Measurements from ENCODE around the gene HDAC9.
A peak's percentile ranks its signal among the peaks of the same experiment; 100 is the strongest.

The HDAC9 gene

DNA sequence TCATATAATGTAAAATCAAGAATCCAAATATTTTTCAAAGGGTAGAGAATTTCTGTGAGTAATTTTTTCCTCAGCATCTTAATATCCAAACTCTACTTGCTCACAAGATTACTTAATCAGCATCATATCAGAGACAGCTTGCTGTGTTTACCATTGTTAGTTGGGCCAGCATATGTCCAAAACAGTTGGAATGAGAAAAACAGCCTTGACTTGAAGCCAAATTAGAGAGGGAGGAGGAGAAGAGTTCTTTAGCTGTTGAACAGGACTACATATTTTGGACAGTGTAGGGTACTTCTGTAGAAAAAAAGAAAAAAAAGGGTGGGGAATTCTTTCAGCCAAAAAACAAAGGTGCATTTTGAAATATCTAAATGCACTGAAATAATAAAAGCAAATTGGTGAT lies 69.8 kb downstream of the HDAC9 start:
- DNase-seq (ENCODE audit: low spot score): no peak
- TF ChIP-seq, protein P1, sequence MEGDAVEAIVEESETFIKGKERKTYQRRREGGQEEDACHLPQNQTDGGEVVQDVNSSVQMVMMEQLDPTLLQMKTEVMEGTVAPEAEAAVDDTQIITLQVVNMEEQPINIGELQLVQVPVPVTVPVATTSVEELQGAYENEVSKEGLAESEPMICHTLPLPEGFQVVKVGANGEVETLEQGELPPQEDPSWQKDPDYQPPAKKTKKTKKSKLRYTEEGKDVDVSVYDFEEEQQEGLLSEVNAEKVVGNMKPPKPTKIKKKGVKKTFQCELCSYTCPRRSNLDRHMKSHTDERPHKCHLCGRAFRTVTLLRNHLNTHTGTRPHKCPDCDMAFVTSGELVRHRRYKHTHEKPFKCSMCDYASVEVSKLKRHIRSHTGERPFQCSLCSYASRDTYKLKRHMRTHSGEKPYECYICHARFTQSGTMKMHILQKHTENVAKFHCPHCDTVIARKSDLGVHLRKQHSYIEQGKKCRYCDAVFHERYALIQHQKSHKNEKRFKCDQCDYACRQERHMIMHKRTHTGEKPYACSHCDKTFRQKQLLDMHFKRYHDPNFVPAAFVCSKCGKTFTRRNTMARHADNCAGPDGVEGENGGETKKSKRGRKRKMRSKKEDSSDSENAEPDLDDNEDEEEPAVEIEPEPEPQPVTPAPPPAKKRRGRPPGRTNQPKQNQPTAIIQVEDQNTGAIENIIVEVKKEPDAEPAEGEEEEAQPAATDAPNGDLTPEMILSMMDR (IDR thresholded peaks at IDR 0.05; ENCODE audit: extremely low read depth, missing control alignments): no peak

DNA sequence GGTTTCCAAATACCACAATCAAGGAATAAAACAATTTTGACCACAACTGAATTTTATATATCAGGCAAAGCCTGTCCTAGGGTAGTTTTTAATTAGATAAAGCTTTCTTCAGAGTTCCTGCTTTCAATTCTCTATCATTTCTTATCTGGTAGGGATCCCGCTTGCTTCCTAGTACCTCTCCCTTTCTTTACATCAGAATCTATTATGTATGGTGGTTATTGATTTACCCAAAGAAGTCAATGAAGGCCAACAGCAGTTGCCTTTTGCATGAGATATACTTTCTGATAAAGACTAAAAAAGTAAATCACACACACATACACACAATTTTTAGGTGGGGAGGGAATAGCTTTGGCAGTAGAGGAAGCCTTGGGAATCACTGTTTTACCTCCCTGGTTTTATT lies 70.7 kb downstream of the HDAC9 start:
- TF ChIP-seq, protein P1 (IDR thresholded peaks at IDR 0.05; ENCODE audit: extremely low read depth, missing control alignments): no peak
- no peak for DNase-seq (ENCODE audit: low spot score)

DNA sequence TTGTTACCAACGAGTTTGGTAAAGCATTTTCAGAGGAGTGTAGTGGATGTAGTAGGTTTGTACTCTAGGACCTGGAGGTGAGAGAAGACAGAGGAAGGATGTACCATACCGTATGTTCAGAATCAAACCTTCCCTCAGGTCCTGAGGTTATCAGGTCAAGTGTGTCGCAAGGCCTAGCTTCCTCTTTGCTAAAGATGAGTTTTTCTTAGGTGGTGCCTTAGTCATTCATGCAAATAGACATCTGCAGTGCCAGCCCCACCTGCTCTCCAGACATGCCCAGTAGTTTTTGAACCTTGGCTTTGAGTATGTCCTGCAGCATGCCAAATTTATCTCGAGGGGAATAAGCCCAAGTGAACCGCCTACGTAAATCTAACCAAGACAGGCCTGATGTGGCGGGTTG lies 71.3 kb downstream of the HDAC9 start:
- peak; percentile 37 for DNase-seq (ENCODE audit: low spot score)
- TF ChIP-seq, protein P1 (IDR thresholded peaks at IDR 0.05; ENCODE audit: extremely low read depth, missing control alignments): no peak

DNA sequence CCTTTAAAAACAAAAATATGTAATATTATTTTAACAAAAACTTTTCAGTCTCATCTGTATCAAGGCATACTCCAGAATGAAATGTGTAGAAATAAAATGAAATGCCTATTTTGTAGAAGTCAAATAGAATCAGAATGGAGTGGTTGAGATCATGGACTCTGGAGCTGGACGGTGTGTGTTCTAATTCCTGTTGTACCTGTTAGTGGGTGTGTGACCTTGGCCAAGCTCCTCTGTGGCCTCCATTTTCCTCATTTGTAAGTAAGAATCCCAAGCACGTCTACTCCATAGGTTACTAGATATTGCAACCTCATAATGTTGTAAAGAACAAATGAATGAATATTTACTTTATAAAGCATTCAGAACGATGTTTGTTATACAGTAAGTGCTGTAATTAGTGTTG lies 74.9 kb downstream of the HDAC9 start:
- DNase-seq (ENCODE audit: low spot score): no peak
- TF ChIP-seq, protein P1 (IDR thresholded peaks at IDR 0.05; ENCODE audit: extremely low read depth, missing control alignments): no peak

DNA sequence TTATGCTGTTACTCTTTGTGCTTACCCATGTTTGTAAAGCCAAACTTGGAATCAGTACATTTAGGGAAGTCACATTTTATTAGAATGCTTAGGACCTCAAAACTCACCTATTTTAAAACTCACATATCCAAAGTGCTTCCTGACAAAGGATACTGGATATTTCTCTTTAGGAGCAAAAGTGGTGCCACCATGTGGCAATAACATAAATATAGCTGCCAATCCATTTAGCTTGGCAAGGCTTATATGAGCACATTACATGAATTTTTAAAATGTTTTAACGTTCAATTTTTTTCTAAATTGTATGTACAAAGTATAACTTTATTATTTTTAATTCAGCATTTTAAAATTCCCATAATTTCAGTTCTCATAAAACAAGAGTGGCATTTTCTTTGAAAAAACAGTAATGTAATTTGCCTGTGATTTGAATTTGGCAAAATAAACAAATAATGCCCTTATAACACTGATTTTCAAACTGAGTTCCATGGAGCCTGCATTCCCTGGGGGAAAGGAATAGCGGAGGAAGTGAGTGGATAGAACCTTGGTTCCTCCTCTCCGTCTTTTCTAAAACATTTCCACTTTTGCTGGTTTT lies 75.4 kb downstream of the HDAC9 start:
- TF ChIP-seq, protein P1 (IDR thresholded peaks at IDR 0.05; ENCODE audit: extremely low read depth, missing control alignments): no peak
- DNase-seq (ENCODE audit: low spot score): no peak

DNA sequence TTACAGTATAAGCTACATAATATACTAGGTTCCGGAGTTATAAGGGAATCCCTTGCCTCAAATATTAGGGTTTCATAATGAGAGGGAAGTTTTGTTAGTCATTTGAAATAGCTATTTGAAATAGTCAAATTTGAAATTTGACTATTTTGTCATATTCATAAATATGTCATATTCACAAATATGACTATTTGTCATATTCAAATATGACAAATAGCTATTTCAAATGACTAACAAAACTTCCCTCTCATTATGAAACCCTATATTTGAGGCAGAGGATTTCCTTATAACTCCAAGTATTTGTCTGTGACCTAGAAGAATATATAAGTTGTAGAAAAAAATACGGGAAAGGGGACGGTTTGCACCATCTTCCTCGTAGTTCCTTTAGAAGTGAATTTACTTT lies 76.6 kb downstream of the HDAC9 start:
- DNase-seq (ENCODE audit: low spot score): no peak
- TF ChIP-seq, protein P1 (IDR thresholded peaks at IDR 0.05; ENCODE audit: extremely low read depth, missing control alignments): no peak

DNA sequence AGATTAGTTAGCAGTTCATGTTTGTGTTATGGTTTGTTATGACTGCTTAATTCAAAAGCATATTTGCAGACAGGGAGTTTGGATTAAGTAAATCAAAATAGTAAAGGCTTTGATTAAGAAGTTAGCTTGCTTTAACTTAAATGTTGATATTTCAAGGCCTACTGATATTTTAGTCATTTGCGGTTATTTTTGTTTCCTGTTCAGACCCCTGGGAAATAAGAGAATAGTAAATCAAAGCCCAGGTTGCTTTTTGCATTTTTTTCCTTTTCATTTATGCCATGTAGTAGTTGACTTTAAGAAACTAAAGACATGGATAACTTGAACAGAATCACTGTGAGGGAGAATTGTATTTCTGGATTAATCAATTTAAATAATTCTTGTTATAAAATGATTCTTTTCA lies 77.3 kb downstream of the HDAC9 start:
- no peak for DNase-seq (ENCODE audit: low spot score)
- TF ChIP-seq, protein P1 (IDR thresholded peaks at IDR 0.05; ENCODE audit: extremely low read depth, missing control alignments): no peak
